GM21447 (cell line): ENCODE measurements around the gene NTSR1.

Experiments
- ATAC-seq: cut with Tn5 transposase; IDR thresholded peaks from one replicate; pipeline ENCODE4 v1.9.1; 2021; ENCODE audit not compliant: unreplicated experiment

The NTSR1 gene

DNA sequence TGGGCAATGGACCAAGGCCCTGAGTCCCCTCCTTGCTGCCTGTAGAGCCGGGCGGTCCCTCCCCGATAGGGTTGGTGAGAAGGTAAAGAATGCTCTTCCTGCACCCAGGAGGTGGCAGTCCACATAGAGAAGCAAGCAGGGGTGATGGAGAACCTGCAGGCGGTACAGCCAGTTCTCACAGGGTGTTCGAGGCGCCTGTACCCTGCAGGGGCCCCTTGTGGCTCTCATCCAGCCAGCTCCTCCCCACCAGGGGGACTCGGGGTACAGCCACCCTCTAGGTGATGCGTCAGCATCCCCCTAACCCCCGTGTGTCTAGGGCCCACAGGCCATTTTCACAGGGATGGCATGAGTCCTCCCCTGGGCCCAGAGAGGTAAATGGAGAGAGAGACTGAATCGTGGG lies 103.1 kb downstream of the NTSR1 start:
- ATAC-seq, result no peak
